Epithelial cell of esophagus (primary cell): ENCODE data around the gene ZNF708.

Experiments used
- DNase-seq: peaks from one replicate; pipeline ENCODE4 v3.0.0; 2010; ENCODE audit warnings: low read depth
- H3K4me3 ChIP-seq: 2 replicates; pipeline ENCODE4 v1.5.1; 2011; ENCODE audit warnings: mild to moderate bottlenecking, low read length, control low read depth
- TF ChIP-seq, protein P1 (sequence below): IDR thresholded peaks from 2 replicates; pipeline ENCODE4 v1.5.1; 2011; ENCODE audit warnings: low read depth, mild to moderate bottlenecking, low read length, control low read depth, inconsistent platforms; ENCODE audit not compliant: insufficient read depth; ENCODE audit errors: missing control alignments

ZNF708 gene

DNA sequence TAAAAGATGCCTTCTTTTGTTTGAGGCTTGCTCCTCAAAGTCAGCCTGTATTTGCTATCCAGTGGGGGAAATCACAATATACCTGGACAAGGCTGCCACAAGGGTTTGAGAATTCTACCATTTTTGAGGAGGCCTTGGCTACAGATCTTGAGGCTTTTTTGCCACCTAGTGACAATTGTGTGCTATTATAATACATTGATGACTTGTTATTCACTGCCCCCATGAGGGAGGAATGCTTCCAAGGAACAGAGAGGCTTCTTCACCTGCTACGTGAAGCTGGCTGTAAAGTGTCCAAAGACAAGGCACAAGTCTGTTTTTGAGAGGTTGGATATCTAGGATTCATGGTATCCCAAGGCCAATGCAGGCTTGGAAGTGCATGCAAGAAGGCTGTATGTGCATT is 72.5 kb downstream of the ZNF708 start:
- H3K4me3 ChIP-seq: no peak overlapping the region
- TF ChIP-seq, protein P1, sequence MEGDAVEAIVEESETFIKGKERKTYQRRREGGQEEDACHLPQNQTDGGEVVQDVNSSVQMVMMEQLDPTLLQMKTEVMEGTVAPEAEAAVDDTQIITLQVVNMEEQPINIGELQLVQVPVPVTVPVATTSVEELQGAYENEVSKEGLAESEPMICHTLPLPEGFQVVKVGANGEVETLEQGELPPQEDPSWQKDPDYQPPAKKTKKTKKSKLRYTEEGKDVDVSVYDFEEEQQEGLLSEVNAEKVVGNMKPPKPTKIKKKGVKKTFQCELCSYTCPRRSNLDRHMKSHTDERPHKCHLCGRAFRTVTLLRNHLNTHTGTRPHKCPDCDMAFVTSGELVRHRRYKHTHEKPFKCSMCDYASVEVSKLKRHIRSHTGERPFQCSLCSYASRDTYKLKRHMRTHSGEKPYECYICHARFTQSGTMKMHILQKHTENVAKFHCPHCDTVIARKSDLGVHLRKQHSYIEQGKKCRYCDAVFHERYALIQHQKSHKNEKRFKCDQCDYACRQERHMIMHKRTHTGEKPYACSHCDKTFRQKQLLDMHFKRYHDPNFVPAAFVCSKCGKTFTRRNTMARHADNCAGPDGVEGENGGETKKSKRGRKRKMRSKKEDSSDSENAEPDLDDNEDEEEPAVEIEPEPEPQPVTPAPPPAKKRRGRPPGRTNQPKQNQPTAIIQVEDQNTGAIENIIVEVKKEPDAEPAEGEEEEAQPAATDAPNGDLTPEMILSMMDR: peak; percentile 58
- DNase-seq: peak; percentile 69
